HG02571 (cell line): ENCODE results near the gene GARIN1A.
"Not testable (repeated sequence)": the region's sequence is repeated elsewhere in the genome, so short reads cannot be mapped to it uniquely, and the experiment has no call there.

Experiments
- ATAC-seq: cut with Tn5 transposase; IDR thresholded peaks from one replicate; pipeline ENCODE4 v1.9.1; 2021; ENCODE audit warnings: mild to moderate bottlenecking, moderate library complexity; ENCODE audit not compliant: unreplicated experiment

The GARIN1A gene

GRCh38 chr7:128671992-128672391, at the start of gene GARIN1A:
GARIN1A (plus strand) TSS chr7:128672292; CDS start chr7:128672398, 106 bp downstream.
- ATAC-seq, result no peak

GRCh38 chr7:128627124-128627523, 45.0 kb upstream of the GARIN1A start:
- not testable (repeated sequence) for ATAC-seq

GRCh38 chr7:128633915-128634314, 38.2 kb upstream of the GARIN1A start:
- not testable (repeated sequence) for ATAC-seq

- not testable (repeated sequence) for ATAC-seq
Measured at GRCh38 chr7:128645206-128645605, 26.9 kb upstream of the GARIN1A start.

GRCh38 chr7:128645844-128646243, 26.2 kb upstream of the GARIN1A start:
- not testable (repeated sequence) for ATAC-seq

GRCh38 chr7:128646877-128647276, 25.2 kb upstream of the GARIN1A start:
- ATAC-seq, result not testable (repeated sequence)

- ATAC-seq, result not testable (repeated sequence)
Measured at GRCh38 chr7:128651096-128651495, 21.0 kb upstream of the GARIN1A start.

- ATAC-seq, result not testable (repeated sequence)
Measured at GRCh38 chr7:128652606-128653005, 19.5 kb upstream of the GARIN1A start.

- not testable (repeated sequence) for ATAC-seq
Measured at GRCh38 chr7:128653197-128653596, 18.9 kb upstream of the GARIN1A start.

- ATAC-seq, result not testable (repeated sequence)
Measured at GRCh38 chr7:128654080-128654479, 18.0 kb upstream of the GARIN1A start.

- not testable (repeated sequence) for ATAC-seq
Measured at GRCh38 chr7:128654501-128654900, 17.6 kb upstream of the GARIN1A start.

- ATAC-seq, result not testable (repeated sequence)
Measured at GRCh38 chr7:128658428-128658827, 13.7 kb upstream of the GARIN1A start.

GRCh38 chr7:128660596-128660995, 11.5 kb upstream of the GARIN1A start:
- no peak for ATAC-seq

- ATAC-seq, result no peak
Measured at GRCh38 chr7:128661446-128661845, 10.6 kb upstream of the GARIN1A start.

GRCh38 chr7:128662091-128662490, 10.0 kb upstream of the GARIN1A start:
- ATAC-seq, result no peak

GRCh38 chr7:128663223-128663622, 8.9 kb upstream of the GARIN1A start:
- not testable (repeated sequence) for ATAC-seq

GRCh38 chr7:128665057-128665456, 7.0 kb upstream of the GARIN1A start:
- no peak for ATAC-seq

- no peak for ATAC-seq
Measured at GRCh38 chr7:128666200-128666599, 5.9 kb upstream of the GARIN1A start.

GRCh38 chr7:128672927-128673517, 930 bp downstream of the GARIN1A start:
- ATAC-seq, result no peak

GRCh38 chr7:128673571-128673970, 1.5 kb downstream of the GARIN1A start:
- ATAC-seq, result no peak

GRCh38 chr7:128676665-128677064, 4.6 kb downstream of the GARIN1A start:
- ATAC-seq, result no peak

GRCh38 chr7:128679920-128680319, 7.8 kb downstream of the GARIN1A start:
- no peak for ATAC-seq
